Neutrophil (primary cell): ENCODE measurements around the gene UNC45A.

Experiments
- H3K27ac ChIP-seq: fragments of 200-600 bp; sonication (generic); 2 replicates; pipeline ENCODE4 v1.5.1; 2016; ENCODE audit warnings: mild to moderate bottlenecking, moderate library complexity
- H3K27me3 ChIP-seq: fragments of 200-600 bp; sonication (generic); 2 replicates; pipeline ENCODE4 v1.6.0; 2016; ENCODE audit warnings: mild to moderate bottlenecking
- H3K36me3 ChIP-seq: fragments of 200-600 bp; sonication (generic); 2 replicates; pipeline ENCODE4 v1.5.1; 2017
- H3K4me1 ChIP-seq, 2 experiments: fragments of 200-600 bp in 1 of 2; sonication (generic) in 1 of 2; 1 replicate in 1 of 2; 2 replicates in 1 of 2; pipeline versions ENCODE4 v1.5.1 to v1.6.1; 2013 to 2016; ENCODE audit warnings: low read depth in 1 of 2, low read length in 1 of 2, mild to moderate bottlenecking in 1 of 2, moderate library complexity in 1 of 2; ENCODE audit not compliant: control insufficient read depth in 1 of 2, insufficient read depth in 1 of 2
- H3K4me3 ChIP-seq, 2 experiments: fragments of 200-600 bp in 1 of 2; sonication (generic) in 1 of 2; 1 replicate in 1 of 2; 2 replicates in 1 of 2; pipeline ENCODE4 v1.5.1; 2013 to 2016; ENCODE audit warnings: low read depth in 1 of 2, low read length in 1 of 2, mild to moderate bottlenecking in 1 of 2, moderate library complexity in 1 of 2
- H3K9me3 ChIP-seq: fragments of 200-600 bp; sonication (generic); 2 replicates; pipeline ENCODE4 v1.5.1; 2016
- CTCF ChIP-seq: fragments of 200-600 bp; sonication (generic); IDR thresholded peaks from 2 replicates; pipeline ENCODE4 v1.5.1; 2016; ENCODE audit warnings: antibody characterized with exemption

Gene UNC45A

GRCh38 chr15:90909976-90910375 is 25.1 kb upstream of the UNC45A start:
- TF ChIP-seq CTCF, result no peak
- Histone ChIP-seq H3K27me3 (no peaks in the 10 kb centered on the region), H3K4me3 (no peak overlapping the region), H3K4me1 (peaks cover 51 to 52% of the 10 kb centered on the region in 2 experiments), H3K27ac (peak overlapping the region; percentile 18), H3K36me3 (peaks cover 87% of the 10 kb centered on the region), H3K9me3 (no peaks in the 10 kb centered on the region)

- H3K36me3 ChIP-seq, result peaks cover 80% of the 10 kb centered on the region
- peaks cover 57 to 58% of the 10 kb centered on the region in 2 experiments for H3K4me1 ChIP-seq
- TF ChIP-seq CTCF, result no peak
- H3K27me3 ChIP-seq, result no peaks in the 10 kb centered on the region
- H3K9me3 ChIP-seq, result no peaks in the 10 kb centered on the region
- no peak overlapping the region for H3K4me3 ChIP-seq
- peak overlapping the region; percentile 94 for H3K27ac ChIP-seq
Observed at GRCh38 chr15:90910441-90911301, 24.4 kb upstream of the UNC45A start.

- H3K4me3 ChIP-seq, result peak overlapping the region in 1 of 2 experiments; percentile 11
- peaks cover 74% of the 10 kb centered on the region for H3K36me3 ChIP-seq
Observed at GRCh38 chr15:90911302-90911623, 23.8 kb upstream of the UNC45A start.

DNA sequence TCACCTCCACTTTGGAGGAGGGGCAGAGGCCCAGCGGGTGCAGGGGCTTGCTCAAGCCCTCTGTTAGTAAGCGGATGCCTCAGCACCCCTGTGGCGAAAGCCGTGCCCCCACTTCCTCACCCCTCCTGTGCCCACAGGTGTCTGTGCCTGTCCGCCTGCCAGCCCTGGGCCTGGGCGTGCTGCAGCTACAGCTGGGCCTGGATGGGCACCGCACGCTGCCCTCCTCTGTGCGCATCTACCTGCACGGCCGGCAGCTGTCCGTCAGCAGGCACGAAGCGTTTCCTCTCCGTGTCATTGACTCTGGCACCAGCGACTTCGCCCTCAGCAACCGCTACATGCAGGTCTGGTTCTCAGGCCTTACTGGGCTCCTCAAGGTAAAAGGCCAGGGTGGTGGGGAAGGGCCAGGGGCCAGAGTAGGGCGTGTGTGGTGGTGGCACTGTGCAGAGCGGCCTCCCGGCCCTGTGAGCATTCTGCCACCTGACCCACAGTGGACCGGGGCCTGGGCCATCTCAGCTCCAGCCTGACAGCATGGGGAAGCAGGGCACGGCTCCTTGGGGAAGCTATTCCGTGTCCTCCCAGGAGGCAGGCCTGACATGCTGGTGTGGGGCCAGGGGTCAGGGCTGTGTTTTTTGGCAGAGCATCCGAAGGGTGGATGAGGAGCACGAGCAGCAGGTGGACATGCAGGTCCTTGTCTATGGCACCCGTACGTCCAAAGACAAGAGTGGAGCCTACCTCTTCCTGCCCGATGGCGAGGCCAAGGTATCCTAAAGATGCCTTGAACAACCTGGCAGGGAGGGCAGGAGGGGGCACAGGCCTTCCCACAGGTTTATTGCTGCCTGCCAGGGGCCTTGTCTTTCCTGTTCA is 22.9 kb upstream of the UNC45A start:
- peak overlapping the region; percentile 8 to 11 for H3K4me3 ChIP-seq
- H3K27ac ChIP-seq, result peak overlapping the region; percentile 94
- peaks cover 72 to 73% of the 10 kb centered on the region in 2 experiments for H3K4me1 ChIP-seq
- no peaks in the 10 kb centered on the region for H3K27me3 ChIP-seq
- H3K36me3 ChIP-seq, result peaks cover 70% of the 10 kb centered on the region
- H3K9me3 ChIP-seq, result no peaks in the 10 kb centered on the region
- no peak for TF ChIP-seq CTCF

More at GRCh38 chr15:90911302-90911623, 23.8 kb upstream of the UNC45A start:
- TF ChIP-seq CTCF, result no peak
- peaks cover 63 to 64% of the 10 kb centered on the region in 2 experiments for H3K4me1 ChIP-seq
- H3K27ac ChIP-seq, result peak overlapping the region; percentile 94
- H3K9me3 ChIP-seq, result no peaks in the 10 kb centered on the region
- H3K27me3 ChIP-seq, result no peaks in the 10 kb centered on the region

DNA sequence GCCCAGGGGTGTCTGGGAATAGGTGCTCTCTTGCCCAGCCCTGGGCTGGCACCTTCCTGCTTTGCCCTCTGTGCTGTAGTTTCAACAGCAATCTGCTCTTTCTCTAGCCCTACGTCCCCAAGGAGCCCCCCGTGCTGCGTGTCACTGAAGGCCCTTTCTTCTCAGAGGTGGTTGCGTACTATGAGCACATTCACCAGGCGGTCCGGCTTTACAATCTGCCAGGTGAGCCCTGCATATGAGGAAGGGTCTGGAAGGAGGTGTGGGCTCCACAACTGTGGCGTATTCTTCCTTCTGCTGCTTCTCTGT is 22.4 kb upstream of the UNC45A start:
- H3K27ac ChIP-seq, result peak overlapping the region; percentile 94
- peak overlapping the region in 1 of 2 experiments; percentile 72 for H3K4me3 ChIP-seq
- no peak for TF ChIP-seq CTCF
- H3K4me1 ChIP-seq, result peaks cover 78% of the 10 kb centered on the region in 2 experiments
- H3K27me3 ChIP-seq, result no peaks in the 10 kb centered on the region
- H3K36me3 ChIP-seq, result peaks cover 70% of the 10 kb centered on the region
- no peaks in the 10 kb centered on the region for H3K9me3 ChIP-seq
